ENCODE measurements around the gene GALNT9.

The GALNT9 gene

GRCh38 chr12:132356691-132357622 lies 27.6 kb upstream of the GALNT9 start:
- Histone ChIP-seq H3K9me3 (ENCODE audit: insufficient read depth, low read length, severe bottlenecking) (peaks cover 15% of the 10 kb centered on the region), H3K27ac (ENCODE audit: low read length) (no peak overlapping the region), H3K27me3 (ENCODE audit: insufficient read depth, low read length, poor library complexity) (no peaks in the 10 kb centered on the region), H4K20me1 (ENCODE audit: insufficient read depth, low read length) (no peaks in the 10 kb centered on the region), H3K4me1 (ENCODE audit: insufficient read depth, low read length) (no peaks in the 10 kb centered on the region), H3K4me3 (ENCODE audit: low read depth in 1 of 2, low read length in 2 of 2) (no peak overlapping the region), H3K36me3 (ENCODE audit: insufficient read depth, low read length) (no peaks in the 10 kb centered on the region), H2AFZ (ENCODE audit: low read depth, low read length) (no peak overlapping the region), H3K4me2 (ENCODE audit: insufficient read depth, low read length) (no peak overlapping the region), H3K9ac (ENCODE audit: low read depth, low read length) (no peak overlapping the region), H3K79me2 (ENCODE audit: insufficient read depth, low read length) (no peaks in the 10 kb centered on the region)
- ATAC-seq (ENCODE audit: insufficient read depth, low read depth), result no peak
- DNase-seq, result no peak
- TF ChIP-seq EZH2 (IDR thresholded peaks at IDR 0.05; ENCODE audit: borderline replicate concordance, low read depth, low read length, severe bottlenecking), result no peak
- TF ChIP-seq CTCF (IDR thresholded peaks at IDR 0.05; ENCODE audit: borderline replicate concordance, extremely low read depth, low read length, poor library complexity, severe bottlenecking), result no peak

- H3K79me2 ChIP-seq (ENCODE audit: insufficient read depth, low read length), result no peaks in the 10 kb centered on the region
- H3K9ac ChIP-seq (ENCODE audit: low read depth, low read length), result no peak overlapping the region
- H3K27ac ChIP-seq (ENCODE audit: low read length), result no peak overlapping the region
- H3K9me3 ChIP-seq (ENCODE audit: insufficient read depth, low read length, severe bottlenecking), result peaks cover 15% of the 10 kb centered on the region
- H4K20me1 ChIP-seq (ENCODE audit: insufficient read depth, low read length), result no peaks in the 10 kb centered on the region
- H3K4me2 ChIP-seq (ENCODE audit: insufficient read depth, low read length), result no peak overlapping the region
- ATAC-seq (ENCODE audit: insufficient read depth, low read depth) (no peak), DNase-seq (no peak)
- H3K4me1 ChIP-seq (ENCODE audit: insufficient read depth, low read length), result no peaks in the 10 kb centered on the region
- H3K4me3 ChIP-seq (ENCODE audit: low read depth in 1 of 2, low read length in 2 of 2), result no peak overlapping the region
- TF ChIP-seq EZH2 (IDR thresholded peaks at IDR 0.05; ENCODE audit: borderline replicate concordance, low read depth, low read length, severe bottlenecking), result no peak
- TF ChIP-seq CTCF (IDR thresholded peaks at IDR 0.05; ENCODE audit: borderline replicate concordance, extremely low read depth, low read length, poor library complexity, severe bottlenecking), result no peak
- H3K36me3 ChIP-seq (ENCODE audit: insufficient read depth, low read length), result no peaks in the 10 kb centered on the region
- H2AFZ ChIP-seq (ENCODE audit: low read depth, low read length), result no peak overlapping the region
- no peaks in the 10 kb centered on the region for H3K27me3 ChIP-seq (ENCODE audit: insufficient read depth, low read length, poor library complexity)
Observed at GRCh38 chr12:132355742-132356681, 26.6 kb upstream of the GALNT9 start.

- H3K27ac ChIP-seq (ENCODE audit: low read length), result no peak overlapping the region
- no peak for DNase-seq
- no peak overlapping the region for H2AFZ ChIP-seq (ENCODE audit: low read depth, low read length)
- no peak overlapping the region for H3K9ac ChIP-seq (ENCODE audit: low read depth, low read length)
- H3K4me2 ChIP-seq (ENCODE audit: insufficient read depth, low read length), result no peak overlapping the region
- H4K20me1 ChIP-seq (ENCODE audit: insufficient read depth, low read length), result no peaks in the 10 kb centered on the region
- peaks cover 13% of the 10 kb centered on the region for H3K9me3 ChIP-seq (ENCODE audit: insufficient read depth, low read length, severe bottlenecking)
- no peaks in the 10 kb centered on the region for H3K36me3 ChIP-seq (ENCODE audit: insufficient read depth, low read length)
- no peaks in the 10 kb centered on the region for H3K27me3 ChIP-seq (ENCODE audit: insufficient read depth, low read length, poor library complexity)
- H3K4me1 ChIP-seq (ENCODE audit: insufficient read depth, low read length), result no peaks in the 10 kb centered on the region
- H3K79me2 ChIP-seq (ENCODE audit: insufficient read depth, low read length), result no peaks in the 10 kb centered on the region
- no peak for ATAC-seq (ENCODE audit: insufficient read depth, low read depth)
- H3K4me3 ChIP-seq (ENCODE audit: low read depth in 1 of 2, low read length in 2 of 2), result no peak overlapping the region
- no peak for TF ChIP-seq EZH2 (IDR thresholded peaks at IDR 0.05; ENCODE audit: borderline replicate concordance, low read depth, low read length, severe bottlenecking)
- no peak for TF ChIP-seq CTCF (IDR thresholded peaks at IDR 0.05; ENCODE audit: borderline replicate concordance, extremely low read depth, low read length, poor library complexity, severe bottlenecking)
Observed at GRCh38 chr12:132354982-132355680, 25.7 kb upstream of the GALNT9 start.

All from DND-41 (cell line).